ENCODE measurements around the gene CORT.

GRCh38 chr1:10490286-10490970, 40.6 kb downstream of the CORT start:
- TF ChIP-seq CTCF (IDR thresholded peaks at IDR 0.05) (no peak), POLR2A (IDR thresholded peaks at IDR 0.05; ENCODE audit: low read depth) (no peak), EP300 (IDR thresholded peaks at IDR 0.05) (no peak), POLR2AphosphoS5 (IDR thresholded peaks at IDR 0.05) (no peak)
